PC-9 (cell line): ENCODE measurements around the gene SNAPC2. TPM values are rescaled to one million over a fixed set of nuclear protein-coding genes. Genes with fewer than 3 reads are reported as not detected.
"Not testable (repeated sequence)": the region's sequence is repeated elsewhere in the genome, so short reads cannot be mapped to it uniquely, and the experiment has no call there.

Experiments used
- BruUV-seq: library from RNA; stranded (reverse); fragments of 400-500 nt; replicated peaks from 2 replicates; lab custom pipeline; 2021; lab: Mats Ljungman, UMichigan
- CTCF ChIA-PET: fragments of 300-600 bp; sonication (Branson Sonifier 250); formaldehyde crosslinking; loops from one replicate; lab custom pipeline; 2022; ENCODE audit warnings: antibody characterized with exemption; lab: Charles Lee
- POLR2A ChIA-PET: fragments of 300-600 bp; sonication (Branson Sonifier 250); formaldehyde crosslinking; loops from one replicate; lab custom pipeline; 2022; ENCODE audit warnings: antibody characterized with exemption; ENCODE audit not compliant: unreplicated experiment; lab: Charles Lee
- DNase-seq, 2 experiments: peaks; one replicate each; pipeline versions ENCODE4 v3.0.0 to v3.0.0-alpha.2; 2015 to 2022; ENCODE audit warnings: mixed read lengths in 1 of 2
- H2AFZ ChIP-seq: fragments of 200-600 bp; sonication (generic); 2 replicates; pipeline ENCODE4 v1.8.1; 2017; ENCODE audit warnings: antibody characterized with exemption
- H3F3A ChIP-seq: fragments of 200-600 bp; sonication (generic); 2 replicates; pipeline ENCODE4 v1.8.1; 2017; ENCODE audit warnings: antibody characterized with exemption, mild to moderate bottlenecking, low read depth; ENCODE audit not compliant: insufficient read depth
- H3K27ac ChIP-seq: fragments of 200-600 bp; sonication (generic); 2 replicates; pipeline ENCODE4 v1.6.1; 2016; ENCODE audit warnings: mixed run types
- H3K27me3 ChIP-seq: fragments of 200-600 bp; sonication (generic); 2 replicates; pipeline ENCODE4 v1.6.1; 2016; ENCODE audit warnings: low read depth, mixed run types; ENCODE audit not compliant: insufficient read depth
- H3K36me3 ChIP-seq: fragments of 200-600 bp; sonication (generic); 2 replicates; pipeline ENCODE4 v1.6.1; 2016; ENCODE audit warnings: low read depth, mixed run types
- H3K4me1 ChIP-seq: fragments of 200-600 bp; sonication (generic); replicated peaks from 2 replicates; pipeline ENCODE4 v1.6.1; 2016; ENCODE audit warnings: mixed run types; ENCODE audit not compliant: insufficient read depth
- H3K4me2 ChIP-seq: fragments of 200-600 bp; sonication (generic); 2 replicates; pipeline ENCODE4 v1.6.1; 2017; ENCODE audit warnings: mixed run types
- H3K4me3 ChIP-seq: fragments of 200-600 bp; sonication (generic); 2 replicates; pipeline ENCODE4 v1.6.1; 2016; ENCODE audit warnings: mixed run types
- H3K79me2 ChIP-seq: fragments of 200-600 bp; sonication (generic); 2 replicates; pipeline ENCODE4 v1.6.1; 2017; ENCODE audit warnings: low read depth, mixed run types
- H3K9me2 ChIP-seq: fragments of 200-600 bp; sonication (generic); 2 replicates; pipeline ENCODE4 v1.8.1; 2017; ENCODE audit warnings: mild to moderate bottlenecking; ENCODE audit not compliant: insufficient read depth
- H3K9me3 ChIP-seq: fragments of 200-600 bp; sonication (generic); 2 replicates; pipeline ENCODE4 v1.8.1; 2016; ENCODE audit warnings: low read depth; ENCODE audit not compliant: insufficient read depth
- H4K20me1 ChIP-seq: fragments of 200-600 bp; sonication (generic); 2 replicates; pipeline ENCODE4 v1.8.1; 2017; ENCODE audit not compliant: insufficient read depth
- CTCF ChIP-seq: fragments of 200-600 bp; sonication (generic); conservative IDR thresholded peaks from 2 replicates; pipeline ENCODE4 v1.6.1; 2017; ENCODE audit warnings: mixed run types, antibody characterized with exemption, mild to moderate bottlenecking, moderate library complexity
- EZH2 ChIP-seq: fragments of 200-600 bp; sonication (generic); IDR thresholded peaks from 2 replicates; pipeline ENCODE4 v1.8.0; 2017; ENCODE audit warnings: antibody characterized with exemption, low read depth
- intact Hi-C: fragments of 100-400 bp; cut with micrococcal nuclease; formaldehyde crosslinking; loops from one replicate; pipeline ENCODE4 v1.10.0; 2022; ENCODE audit not compliant: unreplicated experiment
- total RNA-seq: library from RNA; stranded (reverse); gene quantifications from 2 replicates; pipeline ENCODE4 v1.2.3, GENCODE V29; 2021

The SNAPC2 gene
- total RNA-seq, 1 experiment from 2014 or later = 37.5 TPM

GRCh38 chr19:7888826-7889217 is 31.3 kb upstream of the SNAPC2 start:
- Histone ChIP-seq H3K36me3 (no peaks in the 10 kb centered on the region), H3K27me3 (no peaks in the 10 kb centered on the region), H3K4me3 (peak overlapping the region; percentile 87), H3K9me2 (no peaks in the 10 kb centered on the region), H3K4me1 (peaks cover 31% of the 10 kb centered on the region), H2AFZ (peak overlapping the region; percentile 88), H3K4me2 (peak overlapping the region; percentile 82), H4K20me1 (no peaks in the 10 kb centered on the region), H3K27ac (no peak overlapping the region), H3F3A (peaks cover 25% of the 10 kb centered on the region), H3K9me3 (no peaks in the 10 kb centered on the region), H3K79me2 (peaks cover 53% of the 10 kb centered on the region)
- no peak for TF ChIP-seq EZH2
- no peak for TF ChIP-seq CTCF
- DNase-seq = no peak
- CTCF ChIA-PET = interaction anchor here (0.6 kb wide), 1 partner anchor 14 kb away, joined by 10 read pairs; no protein-coding TSS in a partner anchor
- no TSS peak for BruUV-seq
- intact Hi-C loops = loop anchor here (2.0 kb wide), 1 partner anchor 20 kb away; no protein-coding TSS in a partner anchor
- POLR2A ChIA-PET = interaction anchor here (0.6 kb wide), 1 partner anchor 32 kb away, joined by 6 read pairs; no protein-coding TSS in a partner anchor

DNA sequence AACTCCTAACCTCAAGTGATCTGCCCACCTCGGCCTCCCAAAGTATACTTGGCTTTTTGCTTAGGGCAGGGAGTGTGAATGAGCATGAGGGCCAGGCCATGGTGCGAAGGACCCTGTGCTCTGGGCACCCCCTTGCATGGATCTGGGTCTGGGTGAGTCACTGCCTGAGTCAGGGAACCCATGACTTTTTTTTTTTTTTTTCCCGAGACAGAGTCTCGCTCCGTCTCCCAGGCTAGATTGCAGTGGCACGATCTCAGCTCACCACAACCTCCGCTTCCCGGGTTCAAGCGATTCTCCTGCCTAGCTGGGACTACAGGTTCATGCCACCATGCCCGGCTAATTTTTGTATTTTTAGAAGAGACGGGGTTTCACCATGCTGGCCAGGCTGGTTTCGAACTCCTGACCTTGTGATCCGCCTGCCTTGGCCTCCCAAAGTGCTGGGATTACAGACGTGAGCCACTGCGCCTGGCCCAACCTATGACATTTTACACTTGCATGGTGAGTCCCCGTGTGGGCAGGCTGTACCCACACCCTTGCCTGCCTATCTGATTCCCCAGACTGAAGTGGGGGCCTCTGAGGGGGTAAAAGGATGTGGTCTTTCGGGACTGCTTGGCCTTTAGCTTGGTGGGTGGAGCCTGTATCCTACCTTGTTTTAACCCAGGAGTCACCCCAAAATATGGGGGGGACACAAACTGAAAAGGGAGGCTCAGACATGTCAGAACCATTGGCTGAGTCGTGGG is 26.6 kb upstream of the SNAPC2 start:
- Histone ChIP-seq H3K4me2 (peak overlapping the region; percentile 66), H3K4me1 (peaks cover 48% of the 10 kb centered on the region), H3K27ac (peak overlapping the region; percentile 82), H3K79me2 (peaks cover 69% of the 10 kb centered on the region), H3F3A (peaks cover 34% of the 10 kb centered on the region)
- H4K20me1 ChIP-seq, H3K9me2 ChIP-seq, H3K9me3 ChIP-seq, H2AFZ ChIP-seq, CTCF ChIA-PET, H3K27me3 ChIP-seq, H3K36me3 ChIP-seq, H3K4me3 ChIP-seq, BruUV-seq, intact Hi-C loops, POLR2A ChIA-PET, DNase-seq: not testable (repeated sequence)

DNA sequence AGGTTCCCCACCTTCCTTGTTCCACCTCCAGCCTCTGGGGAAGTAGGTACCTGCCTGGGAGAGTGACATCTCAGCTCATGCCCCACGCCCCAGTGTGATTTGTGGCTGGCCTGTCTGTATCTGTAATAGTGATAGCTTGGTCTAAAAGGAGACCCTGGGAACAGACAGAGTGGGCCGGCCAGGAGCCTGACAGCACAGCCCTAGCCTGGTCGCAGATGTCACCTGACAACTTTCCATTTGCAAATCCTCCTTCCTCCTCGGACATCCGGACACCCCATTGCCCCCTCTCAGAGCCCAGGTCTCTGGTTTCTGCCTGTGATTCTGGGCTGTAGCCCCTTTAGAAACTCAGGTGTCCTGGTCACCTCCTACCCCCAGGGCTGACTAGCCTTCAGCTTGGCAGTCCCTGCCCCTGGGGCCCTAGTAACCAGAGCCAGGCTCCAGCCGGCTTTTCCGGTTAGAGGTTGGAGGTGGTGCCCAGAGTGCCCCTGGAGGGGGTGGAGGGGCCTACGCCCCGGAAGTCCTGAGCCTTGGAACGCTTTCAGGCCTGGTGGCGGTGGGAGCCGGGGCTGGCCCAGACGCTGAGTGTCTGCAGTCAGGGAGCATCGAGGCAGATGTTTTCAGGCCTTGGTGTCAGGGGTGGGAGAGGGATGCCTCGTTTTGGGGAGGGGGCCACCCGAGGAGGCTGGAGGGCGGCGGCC is 25.4 kb upstream of the SNAPC2 start:
- no peaks in the 10 kb centered on the region for H4K20me1 ChIP-seq
- TSS peak; percentile 67 for BruUV-seq
- H3K4me3 ChIP-seq = peak overlapping the region; percentile 30; the same call in 1 of the 2 replicates
- no peaks in the 10 kb centered on the region for H3K27me3 ChIP-seq
- H3K79me2 ChIP-seq = peaks cover 56% of the 10 kb centered on the region
- no peak overlapping the region; the same call in 1 of the 2 replicates for H2AFZ ChIP-seq
- H3K4me2 ChIP-seq = peak overlapping the region; percentile 66
- intact Hi-C loops = loop anchor here (1.0 kb wide), 1 partner anchor 9 kb away; the partner anchor contains the start of gene MAP2K7
- TF ChIP-seq CTCF = no peak; the same call in 1 of the 2 replicates
- no peak for TF ChIP-seq EZH2
- no peaks in the 10 kb centered on the region for H3K9me3 ChIP-seq
- ChIA-PET POLR2A (interaction anchor here (0.6 to 0.7 kb wide), 2 partner anchors 26 to 774 kb away, joined by 4 to 39 read pairs; no protein-coding TSS in a partner anchor), CTCF (no interaction called here)
- peak; percentile 92 for DNase-seq
- H3K27ac ChIP-seq = peak overlapping the region; percentile 82
- peaks cover 34% of the 10 kb centered on the region for H3F3A ChIP-seq
- H3K36me3 ChIP-seq = 0 out of 2 replicates have a peak, but pooled peaks cover 6% of the 10 kb centered on the region
- H3K9me2 ChIP-seq = no peaks in the 10 kb centered on the region
- H3K4me1 ChIP-seq = peaks cover 39% of the 10 kb centered on the region
